ENCODE results near the gene FOXO1.

DNA sequence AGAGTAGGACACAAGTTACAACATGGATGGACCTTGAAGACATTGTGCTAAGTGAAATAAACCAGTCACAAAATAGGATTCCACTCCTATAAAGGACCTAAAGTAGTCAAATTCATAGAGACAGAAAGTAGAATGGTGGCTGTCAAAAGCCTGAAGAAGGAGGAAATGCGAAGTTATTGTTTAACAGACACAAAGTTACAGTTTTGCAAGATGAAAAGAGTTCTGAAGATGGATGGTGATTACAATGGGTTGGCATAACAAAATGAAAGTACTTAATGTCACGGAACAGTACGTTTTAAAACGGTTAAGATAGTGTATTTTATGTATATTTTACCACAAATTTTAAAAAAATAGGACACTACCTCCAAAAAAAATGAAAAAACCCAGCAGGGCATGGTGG, 34.8 kb downstream of the FOXO1 start:
- TF ChIP-seq CTCF (conservative IDR thresholded peaks at IDR 0.05 in 1 of 2, IDR thresholded peaks at IDR 0.05 in 1 of 2; ENCODE audit: low read depth in 1 of 2, low read length in 2 of 2) (no peak), EZH2 (IDR thresholded peaks at IDR 0.05; ENCODE audit: low read length, missing control alignments) (no peak)
